ENCODE results near the gene PPP6R2. TPM values are rescaled to one million over a fixed set of nuclear protein-coding genes. Genes with fewer than 3 reads are reported as not detected.

Gene PPP6R2
- total RNA-seq, 1 donor from 2014 or later: 32.6 TPM

DNA sequence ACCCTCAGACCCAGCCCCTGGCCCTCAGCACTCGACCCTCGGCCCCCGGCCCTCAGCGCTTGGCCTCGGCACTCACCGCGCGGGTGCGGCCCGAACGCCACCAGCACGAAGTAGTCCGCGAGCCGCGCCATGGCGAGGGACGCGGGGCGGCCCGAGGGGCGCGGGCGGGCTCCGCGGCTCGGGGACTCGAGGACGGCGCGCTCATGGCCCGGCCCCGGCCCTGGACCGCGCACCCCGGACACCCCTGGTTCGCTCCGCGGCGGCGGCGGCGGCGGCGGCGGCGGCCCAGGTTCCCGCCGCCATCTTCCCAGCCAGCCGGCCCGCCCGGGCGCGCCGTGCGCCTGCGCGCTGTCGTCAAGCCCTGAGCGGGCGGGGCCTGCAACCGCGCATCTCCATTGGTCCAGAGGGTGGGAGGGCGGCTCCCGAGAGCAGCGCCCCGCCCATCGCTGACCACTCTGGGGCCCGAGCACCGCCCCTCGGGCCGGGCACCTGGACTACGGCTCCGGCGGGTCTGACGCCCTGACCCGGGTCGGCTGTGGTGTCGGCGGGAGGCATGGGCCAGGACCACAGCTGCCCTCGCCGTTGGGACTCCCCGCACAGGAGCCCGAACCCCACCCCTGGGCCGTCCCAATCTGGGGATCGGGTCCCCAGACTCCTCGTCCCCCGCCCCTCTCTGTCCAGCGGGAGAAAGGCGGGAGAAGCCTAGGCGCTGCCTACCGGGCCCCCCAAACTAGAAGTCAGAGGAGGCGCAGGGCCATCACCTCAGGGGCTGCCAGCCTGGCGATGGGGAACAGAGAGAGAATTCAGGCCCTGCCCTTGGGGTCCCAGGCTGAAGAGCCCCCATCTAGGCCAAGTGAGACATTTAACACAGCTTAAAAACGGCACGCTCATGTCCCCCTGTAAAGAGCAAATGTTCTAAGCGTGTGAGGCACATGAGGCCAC is 131.9 kb downstream of the PPP6R2 start, which contains the start of gene SBF1:
Gene SBF1 (minus strand): TSS at position 326 of the 942 bp plus-strand sequence. CDS start 195 bp downstream, at position 131.
- Histone ChIP-seq H2AFZ (replicated peaks) (peak within 1 kb of the TSS; percentile 4), H3K27ac (no peak within 1 kb of the TSS)

GRCh38 chr22:50475652-50476002 is 132.5 kb downstream of the PPP6R2 start:
- H3K27ac Mint-ChIP-seq: no peak overlapping the region
- no peak for DNase-seq (ENCODE audit: low spot score)
- H3K27me3 Mint-ChIP-seq (ENCODE audit: insufficient read depth, low read depth): peaks cover 35% of the 10 kb centered on the region
- Histone ChIP-seq H3K27me3 (peaks cover 21% of the 10 kb centered on the region), H3K27ac (no peak overlapping the region), H4K20me1 (ENCODE audit: low read depth) (peaks cover 40% of the 10 kb centered on the region), H3K36me3 (no peaks in the 10 kb centered on the region), H3K9me3 (ENCODE audit: low read depth) (no peaks in the 10 kb centered on the region), H3K79me2 (ENCODE audit: low read depth) (peaks cover 40% of the 10 kb centered on the region), H3K4me3 (peak overlapping the region; percentile 91), H3K9ac (no peak overlapping the region), H3K4me2 (peak overlapping the region; percentile 67), H2AFZ (replicated peaks) (no peak overlapping the region), H3K4me1 (peaks cover 11% of the 10 kb centered on the region), H3F3A (ENCODE audit: low read depth) (no peaks in the 10 kb centered on the region)
- no peaks in the 10 kb centered on the region for H3K36me3 Mint-ChIP-seq
- H3K4me1 Mint-ChIP-seq: peaks cover 20% of the 10 kb centered on the region
- TF ChIP-seq EZH2 (IDR thresholded peaks at IDR 0.05) (no peak), EZH2phosphoT487 (IDR thresholded peaks at IDR 0.05) (no peak), CTCF (IDR thresholded peaks at IDR 0.05) (no peak)
- peak overlapping the region; percentile 83 for H3K4me3 Mint-ChIP-seq
- peaks cover 2% of the 10 kb centered on the region for H3K9me3 Mint-ChIP-seq

More for the DNA sequence above, 131.9 kb downstream of the PPP6R2 start, which contains the start of gene SBF1:
- Histone ChIP-seq H3K27me3 (peaks cover 14% of the 10 kb centered on the region), H4K20me1 (ENCODE audit: low read depth) (peaks cover 46% of the 10 kb centered on the region), H3K9ac (peak within 1 kb of the TSS; percentile 88), H3K4me3 (peak within 1 kb of the TSS; percentile 91), H3K4me1 (peaks cover 13% of the 10 kb centered on the region), H3K4me2 (peak within 1 kb of the TSS; percentile 99), H3K79me2 (ENCODE audit: low read depth) (peaks cover 47% of the 10 kb centered on the region), H3K36me3 (no peaks in the 10 kb centered on the region), H3K9me3 (ENCODE audit: low read depth) (no peaks in the 10 kb centered on the region), H3F3A (ENCODE audit: low read depth) (no peaks in the 10 kb centered on the region)
- Mint-ChIP-seq H3K4me3 (peak within 1 kb of the TSS; percentile 87), H3K27me3 (ENCODE audit: insufficient read depth, low read depth) (peaks cover 28% of the 10 kb centered on the region), H3K4me1 (peaks cover 20% of the 10 kb centered on the region), H3K36me3 (no peaks in the 10 kb centered on the region), H3K27ac (peak within 1 kb of the TSS; percentile 28), H3K9me3 (peaks cover 2% of the 10 kb centered on the region)
- no peak for TF ChIP-seq CTCF (IDR thresholded peaks at IDR 0.05)
- no peak for TF ChIP-seq EZH2phosphoT487 (IDR thresholded peaks at IDR 0.05)
- TF ChIP-seq EZH2 (IDR thresholded peaks at IDR 0.05): no peak
- peak; percentile 98 for DNase-seq (ENCODE audit: low spot score)

GRCh38 chr22:50476868-50477267 is 133.7 kb downstream of the PPP6R2 start:
- H2AFZ ChIP-seq (replicated peaks): no peak overlapping the region
- no peak overlapping the region for H3K27ac ChIP-seq
- H3K36me3 ChIP-seq: no peaks in the 10 kb centered on the region
- Mint-ChIP-seq H3K27ac (no peak overlapping the region), H3K4me3 (peak overlapping the region; percentile 83), H3K4me1 (peaks cover 20% of the 10 kb centered on the region), H3K36me3 (no peaks in the 10 kb centered on the region), H3K27me3 (ENCODE audit: insufficient read depth, low read depth) (peaks cover 39% of the 10 kb centered on the region), H3K9me3 (peaks cover 2% of the 10 kb centered on the region)
- H3K4me3 ChIP-seq: no peak overlapping the region
- peaks cover 11% of the 10 kb centered on the region for H3K4me1 ChIP-seq
- H3F3A ChIP-seq (ENCODE audit: low read depth): peaks cover 3% of the 10 kb centered on the region
- TF ChIP-seq CTCF (IDR thresholded peaks at IDR 0.05) (no peak), EZH2phosphoT487 (IDR thresholded peaks at IDR 0.05) (no peak), EZH2 (IDR thresholded peaks at IDR 0.05) (no peak)
- peaks cover 28% of the 10 kb centered on the region for H3K79me2 ChIP-seq (ENCODE audit: low read depth)
- H3K27me3 ChIP-seq: peaks cover 33% of the 10 kb centered on the region
- H3K4me2 ChIP-seq: no peak overlapping the region
- H4K20me1 ChIP-seq (ENCODE audit: low read depth): peaks cover 27% of the 10 kb centered on the region
- DNase-seq (ENCODE audit: low spot score): no peak
- no peaks in the 10 kb centered on the region for H3K9me3 ChIP-seq (ENCODE audit: low read depth)
- H3K9ac ChIP-seq: no peak overlapping the region
